Breast epithelium (tissue), 4 donors: Measurements from ENCODE around the gene HFE. TPM values are rescaled to one million over a fixed set of nuclear protein-coding genes. Genes with fewer than 3 reads are reported as not detected.

ENCODE experiments used
- DNase-seq, 2 donors: peaks; one replicate each; pipeline ENCODE4 v3.0.0-alpha.2; 2019; ENCODE audit warnings: low spot score in 2 of 2
- H3K27ac ChIP-seq, 2 donors: fragments of 200-600 bp; sonication (generic) in 1 of 2; one replicate each; pipeline ENCODE4 v1.5.1; 2016 to 2019; ENCODE audit warnings: mild to moderate bottlenecking in 1 of 2
- H3K27me3 ChIP-seq, 2 donors: fragments of 200-600 bp; sonication (generic) in 1 of 2; one replicate each; pipeline versions ENCODE4 v1.5.1 to v1.6.0; 2017 to 2019; ENCODE audit warnings: control low read depth in 1 of 2, mild to moderate bottlenecking in 1 of 2
- H3K36me3 ChIP-seq: fragments of 200-600 bp; one replicate; pipeline ENCODE4 v1.5.1; 2019
- H3K4me1 ChIP-seq, 2 donors: fragments of 200-600 bp; sonication (generic); one replicate each; pipeline ENCODE4 v1.5.1; 2016 to 2019; ENCODE audit warnings: control low read depth in 1 of 2
- H3K4me3 ChIP-seq, 3 donors: fragments of 200-600 bp; sonication (generic); 1 replicate in 2 of 3; 2 replicates in 1 of 3; pipeline ENCODE4 v1.5.1; 2016 to 2019; ENCODE audit warnings: mild to moderate bottlenecking in 3 of 3, moderate library complexity in 2 of 3
- H3K9me3 ChIP-seq, 2 donors: fragments of 200-600 bp; sonication (generic) in 1 of 2; one replicate each; pipeline ENCODE4 v1.5.1; 2016 to 2019; ENCODE audit warnings: control low read depth in 1 of 2
- CTCF ChIP-seq, 3 donors: fragments of 450-650 bp; IDR thresholded peaks; one replicate each; pipeline ENCODE4 v1.5.1; 2016 to 2017; ENCODE audit warnings: antibody characterized with exemption in 3 of 3, mild to moderate bottlenecking in 3 of 3, moderate library complexity in 3 of 3
- POLR2A ChIP-seq: fragments of 450-650 bp; IDR thresholded peaks from one replicate; pipeline ENCODE4 v1.6.1; 2016; ENCODE audit warnings: antibody characterized with exemption, mild to moderate bottlenecking, moderate library complexity
- POLR2AphosphoS5 ChIP-seq, 3 donors: sonication (generic); formaldehyde crosslinking; IDR thresholded peaks; one replicate each; pipeline ENCODE4 v1.6.1; 2017; ENCODE audit warnings: antibody characterized with exemption in 3 of 3
- intact Hi-C: fragments of 100-400 bp; cut with DNase I; formaldehyde crosslinking; loops from one replicate; pipeline ENCODE4 v1.15.1; 2023; ENCODE audit warnings: low total_unique reads
- total RNA-seq, 3 donors: library from RNA; depleted of rRNA; stranded (reverse); fragments of >200 nt; gene quantifications; one replicate each; pipeline ENCODE4 v1.1.0, GENCODE V29; 2016

The HFE gene
- total RNA-seq, 3 donors from 2014 or later: 5.6 to 9.4 (median 8.6) TPM

- TF ChIP-seq POLR2AphosphoS5 (IDR thresholded peaks at IDR 0.05) (no peak), POLR2A (no peak), CTCF (IDR thresholded peaks at IDR 0.05) (no peak)
- H3K27ac ChIP-seq: peak overlapping the region; percentile 67 to 91
- H3K36me3 ChIP-seq: no peaks in the 10 kb centered on the region
- H3K27me3 ChIP-seq: no peaks in the 10 kb centered on the region
- no peaks in the 10 kb centered on the region for H3K9me3 ChIP-seq
- intact Hi-C loops: no loop called here
- peak overlapping the region; percentile 46 to 70 (median 60) for H3K4me3 ChIP-seq
- no peaks in the 10 kb centered on the region for H3K4me1 ChIP-seq
- no peak for DNase-seq
Observed at GRCh38 chr6:26103141-26103769, 16.0 kb downstream of the HFE start.

GRCh38 chr6:26103770-26104456 is 16.7 kb downstream of the HFE start:
- H3K27ac ChIP-seq: peak overlapping the region; percentile 84 to 91
- peak; percentile 88 to 90 for DNase-seq
- no peaks in the 10 kb centered on the region for H3K4me1 ChIP-seq
- TF ChIP-seq POLR2AphosphoS5 (IDR thresholded peaks at IDR 0.05) (peak; percentile 99 to 100 (median 100)), CTCF (IDR thresholded peaks at IDR 0.05) (peak; percentile 19 to 47 (median 45)), POLR2A (peak; percentile 96)
- no peaks in the 10 kb centered on the region for H3K27me3 ChIP-seq
- H3K36me3 ChIP-seq: no peaks in the 10 kb centered on the region
- intact Hi-C loops: no loop called here
- H3K4me3 ChIP-seq: peak overlapping the region; percentile 46 to 70 (median 60)
- no peaks in the 10 kb centered on the region for H3K9me3 ChIP-seq

- DNase-seq: no peak
- TF ChIP-seq POLR2A (no peak), POLR2AphosphoS5 (IDR thresholded peaks at IDR 0.05) (no peak), CTCF (IDR thresholded peaks at IDR 0.05) (no peak)
- Histone ChIP-seq H3K4me1 (no peaks in the 10 kb centered on the region), H3K36me3 (no peaks in the 10 kb centered on the region), H3K4me3 (peak overlapping the region; percentile 46 to 70 (median 60)), H3K27ac (peak overlapping the region; percentile 84 to 91), H3K9me3 (no peaks in the 10 kb centered on the region), H3K27me3 (no peaks in the 10 kb centered on the region)
- intact Hi-C loops: no loop called here
Observed at GRCh38 chr6:26104457-26105108, 17.4 kb downstream of the HFE start.

GRCh38 chr6:26105109-26105730 is 18.0 kb downstream of the HFE start:
- no peak overlapping the region for H3K4me3 ChIP-seq
- no peak for DNase-seq
- no peak overlapping the region for H3K27ac ChIP-seq
- TF ChIP-seq POLR2A (no peak), CTCF (IDR thresholded peaks at IDR 0.05) (no peak), POLR2AphosphoS5 (IDR thresholded peaks at IDR 0.05) (no peak)
- no peaks in the 10 kb centered on the region for H3K9me3 ChIP-seq
- H3K36me3 ChIP-seq: no peaks in the 10 kb centered on the region
- intact Hi-C loops: no loop called here
- no peaks in the 10 kb centered on the region for H3K4me1 ChIP-seq
- H3K27me3 ChIP-seq: no peaks in the 10 kb centered on the region
